Endothelial cell of umbilical vein (primary cell): Measurements from ENCODE around the gene APMAP. TPM values are rescaled to one million over a fixed set of nuclear protein-coding genes. Genes with fewer than 3 reads are reported as not detected.

Source experiments
- BruUV-seq: library from RNA; stranded (reverse); fragments of 400-500 nt; replicated peaks from 2 replicates; lab custom pipeline; 2021; lab: Mats Ljungman, UMichigan
- CTCF ChIA-PET: fragments of 300-600, 350-600 bp; sonication (Branson Sonifier 250); formaldehyde crosslinking; loops from one replicate; lab custom pipeline; 2021; ENCODE audit warnings: antibody characterized with exemption, inconsistent platforms; lab: Charles Lee
- POLR2A ChIA-PET: fragments of 300-600, 350-600 bp; sonication (Branson Sonifier 250); formaldehyde crosslinking; loops from one replicate; lab custom pipeline; 2021; ENCODE audit warnings: antibody characterized with exemption, inconsistent platforms; lab: Charles Lee
- DNase-seq: peaks from one replicate; pipeline ENCODE4 v3.0.0-alpha.2; 2011; ENCODE audit warnings: low read depth, low spot score
- FAIRE-seq: peaks from 2 replicates; lab custom pipeline; 2011; peaks lifted over from hg19 to GRCh38; lab: Jason Lieb, UNC
- H2AFZ ChIP-seq: 2 replicates; pipeline ENCODE4 v1.6.0; 2012; ENCODE audit warnings: low read depth, low read length, control low read depth, inconsistent platforms
- H3K27ac ChIP-seq: 2 replicates; pipeline ENCODE4 v1.5.1; 2011; ENCODE audit warnings: low read depth, mild to moderate bottlenecking, control low read depth, low read length, moderate library complexity; ENCODE audit not compliant: insufficient read depth
- H3K27me3 ChIP-seq, 2 experiments: 2 replicates each; pipeline versions ENCODE4 v1.6.0 to v1.6.1; 2011; ENCODE audit warnings: low read length in 2 of 2, mixed read lengths in 1 of 2; ENCODE audit not compliant: control insufficient read depth in 2 of 2, insufficient read depth in 2 of 2
- H3K36me3 ChIP-seq, 2 experiments: 2 replicates in 1 of 2; 3 replicates in 1 of 2; pipeline ENCODE4 v1.5.1; 2011; ENCODE audit warnings: low read length in 2 of 2, mild to moderate bottlenecking in 1 of 2, moderate library complexity in 1 of 2; ENCODE audit not compliant: control insufficient read depth in 2 of 2, insufficient read depth in 2 of 2; ENCODE audit errors: extremely low read depth in 1 of 2
- H3K4me1 ChIP-seq: 3 replicates; pipeline ENCODE4 v1.5.1; 2011; ENCODE audit warnings: mild to moderate bottlenecking, low read length; ENCODE audit not compliant: control insufficient read depth, insufficient read depth; ENCODE audit errors: extremely low read depth
- H3K4me2 ChIP-seq: 2 replicates; pipeline ENCODE4 v1.6.1; 2011; ENCODE audit warnings: low read length, control low read depth, mixed read lengths; ENCODE audit not compliant: insufficient read depth
- H3K4me3 ChIP-seq, 3 experiments: fragments of 200-600 bp in 1 of 3; sonication (generic), shearing (Covaris generic) in 1 of 3; replicated peaks in 1 of 3; 2 replicates each; pipeline ENCODE4 v1.5.1; 2011 to 2016; ENCODE audit warnings: control low read depth in 3 of 3, low read length in 3 of 3, mild to moderate bottlenecking in 2 of 3, inconsistent platforms in 1 of 3, low read depth in 1 of 3, moderate library complexity in 1 of 3; ENCODE audit not compliant: insufficient read depth in 1 of 3
- H3K79me2 ChIP-seq: 2 replicates; pipeline ENCODE4 v1.6.0; 2012; ENCODE audit warnings: low read length, inconsistent platforms; ENCODE audit not compliant: control insufficient read depth, insufficient read depth
- H3K9ac ChIP-seq: replicated peaks from 2 replicates; pipeline ENCODE3; 2011; ENCODE audit warnings: low read length, control low read depth; ENCODE audit not compliant: insufficient read depth; ENCODE audit errors: extremely low read depth
- H3K9me1 ChIP-seq: replicated peaks from 3 replicates; pipeline ENCODE4 v1.6.0; 2011; ENCODE audit warnings: mild to moderate bottlenecking, low read length; ENCODE audit not compliant: control insufficient read depth, insufficient read depth; ENCODE audit errors: extremely low read depth
- H3K9me3 ChIP-seq: replicated peaks from 2 replicates; pipeline ENCODE4 v1.5.1; 2012; ENCODE audit warnings: low read length, inconsistent platforms; ENCODE audit not compliant: control insufficient read depth, insufficient read depth
- H4K20me1 ChIP-seq: replicated peaks from 2 replicates; pipeline ENCODE3; 2011; ENCODE audit warnings: mild to moderate bottlenecking, low read length; ENCODE audit not compliant: control insufficient read depth, insufficient read depth; ENCODE audit errors: extremely low read depth
- CTCF ChIP-seq, 2 donors: IDR thresholded peaks; 1 replicate in 1 of 2; 2 replicates in 1 of 2; pipeline ENCODE4 v1.5.1; 2011; ENCODE audit warnings: low read length in 2 of 2, mild to moderate bottlenecking in 2 of 2, moderate library complexity in 2 of 2, control low read depth in 1 of 2, inconsistent platforms in 1 of 2, low read depth in 1 of 2; ENCODE audit not compliant: insufficient read depth in 1 of 2; ENCODE audit errors: extremely low read depth in 1 of 2
- EZH2 ChIP-seq: IDR thresholded peaks from 2 replicates; pipeline ENCODE4 v1.6.1; 2012; ENCODE audit warnings: borderline replicate concordance, low read depth, mild to moderate bottlenecking, moderate library complexity, low read length, inconsistent platforms; ENCODE audit not compliant: severe bottlenecking
- GATA2 ChIP-seq: IDR thresholded peaks from 2 replicates; pipeline ENCODE4 v1.7.0; 2011; ENCODE audit warnings: low read depth, mild to moderate bottlenecking, moderate library complexity, mixed read lengths, low read length; ENCODE audit not compliant: insufficient read length, insufficient read depth
- JUN ChIP-seq: IDR thresholded peaks from 2 replicates; pipeline ENCODE4 v1.6.1; 2011; ENCODE audit warnings: borderline replicate concordance, low read depth; ENCODE audit not compliant: insufficient read length, insufficient read depth
- MYC ChIP-seq: IDR thresholded peaks from one replicate; pipeline ENCODE4 v1.6.1; 2011; ENCODE audit warnings: mild to moderate bottlenecking, low read depth, low read length
- POLR2AphosphoS5 ChIP-seq: IDR thresholded peaks from 2 replicates; pipeline ENCODE4 v1.6.1; 2012; ENCODE audit warnings: low read depth, mild to moderate bottlenecking, control low read depth, low read length, moderate library complexity; ENCODE audit not compliant: insufficient read depth
- dilution Hi-C: fragments of 300-500 bp; cut with MboI; formaldehyde crosslinking; loops from one replicate; pipeline ENCODE4 v1.15.0; 2019; ENCODE audit warnings: low sequenced_read_pairs; ENCODE audit not compliant: extremely low pct_ligation_motif_present
- intact Hi-C: fragments of 100-400 bp; cut with micrococcal nuclease; formaldehyde crosslinking; loops from one replicate; pipeline ENCODE4 v1.10.0; 2022
- polyA plus RNA-seq, 4 experiments: library from polyadenylated mRNA; depleted of rRNA in 3 of 4; stranded (reverse) in 3 of 4; unstranded in 1 of 4; fragments of >200 nt; gene quantifications; 2 replicates each; pipeline versions ENCODE4 v1.2.1 to v1.2.3, GENCODE V29; 2011 to 2012; ENCODE audit warnings: missing spikeins in 1 of 4
- total RNA-seq: library from RNA; stranded (reverse); gene quantifications from 2 replicates; pipeline ENCODE4 v1.2.3, GENCODE V29; 2021

The APMAP gene
- total and polyA plus RNA-seq, 2 donors (not counting 3 experiments of a cell fraction or from before 2014, with no cell fraction given) = 80.7 to 110 TPM

GRCh38 chr20:24915440-24915839, 77.1 kb downstream of the APMAP start:
- H2AFZ ChIP-seq = no peak overlapping the region
- H3K9me1 ChIP-seq = no peaks in the 10 kb centered on the region
- dilution Hi-C loops = no loop called here
- H3K27ac ChIP-seq = no peak overlapping the region
- POLR2A ChIA-PET = no interaction called here
- H4K20me1 ChIP-seq = no peaks in the 10 kb centered on the region
- no TSS peak for BruUV-seq
- no peak for FAIRE-seq
- intact Hi-C loops = loop anchor here (5.0 kb wide), 1 partner anchor 918 kb away; no protein-coding TSS in a partner anchor
- H3K9me3 ChIP-seq = no peaks in the 10 kb centered on the region
- CTCF ChIA-PET = interaction anchor here (7.8 kb wide), 1 partner anchor 977 kb away, joined by 120 read pairs; no protein-coding TSS in a partner anchor
- H3K9ac ChIP-seq = no peak overlapping the region
- DNase-seq = no peak
- no peak overlapping the region for H3K4me3 ChIP-seq
- no peaks in the 10 kb centered on the region for H3K79me2 ChIP-seq
- TF ChIP-seq POLR2AphosphoS5 (no peak), MYC (no peak), EZH2 (no peak), JUN (no peak)
- no peaks in the 10 kb centered on the region for H3K4me1 ChIP-seq
- no peaks in the 10 kb centered on the region for H3K36me3 ChIP-seq
- no peak overlapping the region for H3K4me2 ChIP-seq
- H3K27me3 ChIP-seq = no peaks in the 10 kb centered on the region

GRCh38 chr20:24914388-24915241, 77.9 kb downstream of the APMAP start:
- Histone ChIP-seq H3K79me2 (no peaks in the 10 kb centered on the region), H3K9me3 (no peaks in the 10 kb centered on the region), H3K36me3 (no peaks in the 10 kb centered on the region), H3K4me1 (no peaks in the 10 kb centered on the region), H3K9me1 (no peaks in the 10 kb centered on the region), H3K27ac (no peak overlapping the region), H4K20me1 (no peaks in the 10 kb centered on the region), H3K9ac (no peak overlapping the region), H3K4me3 (no peak overlapping the region), H3K27me3 (no peaks in the 10 kb centered on the region), H2AFZ (no peak overlapping the region), H3K4me2 (no peak overlapping the region)
- dilution Hi-C loops (no loop called here), intact Hi-C loops (loop anchor here (5.0 kb wide), 1 partner anchor 917 kb away; no protein-coding TSS in a partner anchor)
- DNase-seq (no peak), FAIRE-seq (no peak)
- POLR2A ChIA-PET = no interaction called here
- BruUV-seq = no TSS peak
- CTCF ChIA-PET = interaction anchor here (7.8 kb wide), 1 partner anchor 976 kb away, joined by 120 read pairs; no protein-coding TSS in a partner anchor
- TF ChIP-seq GATA2 (no peak), JUN (no peak), CTCF (IDR thresholded peaks at IDR 0.05; ENCODE audit: extremely low read depth in 1 of 2, insufficient read depth in 1 of 2, low read depth in 1 of 2, low read length in 2 of 2) (no peak), EZH2 (no peak)
